HL-60/S4 treated with retinoic acid at 250 ng/mL for 4 days and 3 days (cell line): Measurements from ENCODE around the gene C2CD2.

Experiments used
- in situ Hi-C: fragments of 300-500 bp; cut with MboI; formaldehyde crosslinking; loops from 2 replicates; pipeline ENCODE4 v1.7.0; 2022; ENCODE audit warnings: low sequenced_read_pairs

The C2CD2 gene

GRCh38 chr21:41975391-41976272, 21.8 kb upstream of the C2CD2 start:
- in situ Hi-C loops: no loop called here

- in situ Hi-C loops: no loop called here
Measured at GRCh38 chr21:41974752-41975053, 20.9 kb upstream of the C2CD2 start.

- in situ Hi-C loops: no loop called here
Measured at GRCh38 chr21:41973861-41974751, 20.3 kb upstream of the C2CD2 start.

GRCh38 chr21:41973427-41973831, 19.6 kb upstream of the C2CD2 start:
- in situ Hi-C loops: no loop called here

GRCh38 chr21:41972511-41973205, 18.8 kb upstream of the C2CD2 start:
- in situ Hi-C loops: no loop called here

- in situ Hi-C loops: no loop called here
Measured at GRCh38 chr21:41971891-41972290, 18.1 kb upstream of the C2CD2 start.

- in situ Hi-C loops: no loop called here
Measured at GRCh38 chr21:41970751-41971653, 17.2 kb upstream of the C2CD2 start.

- in situ Hi-C loops: no loop called here
Measured at GRCh38 chr21:41970106-41970391, 16.2 kb upstream of the C2CD2 start.

- in situ Hi-C loops: no loop called here
Measured at GRCh38 chr21:41967708-41968107, 13.9 kb upstream of the C2CD2 start.

GRCh38 chr21:41966872-41967621, 13.2 kb upstream of the C2CD2 start:
- in situ Hi-C loops: no loop called here

- in situ Hi-C loops: no loop called here
Measured at GRCh38 chr21:41966041-41966833, 12.4 kb upstream of the C2CD2 start.

GRCh38 chr21:41965461-41966013, 11.7 kb upstream of the C2CD2 start:
- in situ Hi-C loops: no loop called here

- in situ Hi-C loops: no loop called here
Measured at GRCh38 chr21:41965045-41965444, 11.2 kb upstream of the C2CD2 start.

GRCh38 chr21:41964171-41964570, 10.4 kb upstream of the C2CD2 start:
- in situ Hi-C loops: no loop called here

GRCh38 chr21:41962425-41962966, 8.7 kb upstream of the C2CD2 start:
- in situ Hi-C loops: no loop called here

- in situ Hi-C loops: no loop called here
Measured at GRCh38 chr21:41961753-41962152, 7.9 kb upstream of the C2CD2 start.

- in situ Hi-C loops: no loop called here
Measured at GRCh38 chr21:41961282-41961701, 7.5 kb upstream of the C2CD2 start.

- in situ Hi-C loops: no loop called here
Measured at GRCh38 chr21:41960386-41960785, 6.6 kb upstream of the C2CD2 start.
